H9 (cell line): ENCODE data around the gene THOC3. TPM values are rescaled to one million over a fixed set of nuclear protein-coding genes. Genes with fewer than 3 reads are reported as not detected.
"Not testable (repeated sequence)": the region's sequence is repeated elsewhere in the genome, so short reads cannot be mapped to it uniquely, and the experiment has no call there.

Source experiments
- DNase-seq: peaks from one replicate; pipeline ENCODE4 v3.0.0-alpha.2; 2017
- H2AFZ ChIP-seq: one replicate; pipeline ENCODE4 v1.6.1; 2013; ENCODE audit warnings: mild to moderate bottlenecking, low read length, control low read depth, moderate library complexity
- H2AK5ac ChIP-seq: 2 replicates; pipeline ENCODE4 v1.6.1; 2013; ENCODE audit warnings: low read length, control low read depth, mixed read lengths; ENCODE audit not compliant: insufficient read length
- H2BK120ac ChIP-seq: one replicate; pipeline ENCODE4 v1.6.1; 2013; ENCODE audit warnings: low read depth, mild to moderate bottlenecking, low read length, control low read depth, inconsistent platforms; ENCODE audit not compliant: poor library complexity, severe bottlenecking
- H2BK12ac ChIP-seq: 2 replicates; pipeline ENCODE4 v1.6.1; 2013; ENCODE audit warnings: low read length, control low read depth, mixed read lengths, low read depth; ENCODE audit not compliant: insufficient read length
- H2BK15ac ChIP-seq: 2 replicates; pipeline ENCODE4 v1.6.1; 2013; ENCODE audit warnings: low read depth, low read length, control low read depth
- H2BK20ac ChIP-seq: one replicate; pipeline ENCODE4 v1.6.1; 2013; ENCODE audit warnings: low read depth, mild to moderate bottlenecking, low read length, control low read depth, inconsistent platforms; ENCODE audit not compliant: poor library complexity, severe bottlenecking
- H2BK5ac ChIP-seq: 2 replicates; pipeline ENCODE4 v1.6.1; 2013; ENCODE audit warnings: low read length, control low read depth, mixed read lengths; ENCODE audit not compliant: insufficient read length
- H3K14ac ChIP-seq: 2 replicates; pipeline ENCODE4 v1.6.1; 2013; ENCODE audit warnings: low read length, control low read depth; ENCODE audit not compliant: insufficient read depth
- H3K18ac ChIP-seq: 2 replicates; pipeline ENCODE4 v1.6.1; 2013; ENCODE audit warnings: low read depth, mild to moderate bottlenecking, mixed read lengths, low read length, control low read depth; ENCODE audit not compliant: insufficient read length
- H3K23ac ChIP-seq: 2 replicates; pipeline ENCODE4 v1.6.1; 2013; ENCODE audit warnings: low read length, control low read depth, mixed read lengths, low read depth; ENCODE audit not compliant: insufficient read length
- H3K23me2 ChIP-seq: 2 replicates; pipeline ENCODE4 v1.6.1; 2013; ENCODE audit warnings: low read depth, mild to moderate bottlenecking, mixed read lengths, low read length, control low read depth; ENCODE audit not compliant: insufficient read length, poor library complexity, severe bottlenecking
- H3K27ac ChIP-seq: 2 replicates; pipeline ENCODE4 v1.5.1; 2013; ENCODE audit warnings: low read length, control low read depth, mixed read lengths, low read depth; ENCODE audit not compliant: insufficient read length
- H3K27me3 ChIP-seq: 2 replicates; pipeline ENCODE4 v1.6.1; 2013; ENCODE audit warnings: low read length, control low read depth, inconsistent platforms; ENCODE audit not compliant: insufficient read depth
- H3K4ac ChIP-seq: 2 replicates; pipeline ENCODE4 v1.6.1; 2013; ENCODE audit warnings: low read depth, mild to moderate bottlenecking, control low read depth, inconsistent platforms, low read length, moderate library complexity
- H3K4me1 ChIP-seq: 2 replicates; pipeline ENCODE4 v1.6.1; 2013; ENCODE audit warnings: low read length, control low read depth, inconsistent platforms; ENCODE audit not compliant: insufficient read depth
- H3K4me2 ChIP-seq: 2 replicates; pipeline ENCODE4 v1.6.1; 2013; ENCODE audit warnings: low read length, control low read depth, mixed read lengths; ENCODE audit not compliant: insufficient read length, insufficient read depth
- H3K56ac ChIP-seq: 2 replicates; pipeline ENCODE4 v1.6.1; 2013; ENCODE audit warnings: low read depth, mild to moderate bottlenecking, mixed read lengths, low read length, control low read depth; ENCODE audit not compliant: insufficient read length
- H3K79me1 ChIP-seq: 2 replicates; pipeline ENCODE4 v1.6.1; 2013; ENCODE audit warnings: low read depth, mild to moderate bottlenecking, moderate library complexity, low read length, control low read depth, inconsistent platforms; ENCODE audit not compliant: insufficient read depth, poor library complexity, severe bottlenecking
- H3K79me2 ChIP-seq: 2 replicates; pipeline ENCODE4 v1.6.1; 2013; ENCODE audit warnings: low read length, control low read depth, inconsistent platforms; ENCODE audit not compliant: insufficient read depth
- H3K9ac ChIP-seq: 2 replicates; pipeline ENCODE4 v1.6.1; 2013; ENCODE audit warnings: low read length, control low read depth, mixed read lengths; ENCODE audit not compliant: insufficient read length; ENCODE audit errors: extremely low read depth
- H3K9me3 ChIP-seq: one replicate; pipeline ENCODE4 v1.6.1; 2013; ENCODE audit warnings: low read depth, low read length, inconsistent platforms; ENCODE audit not compliant: control insufficient read depth
- H3T11ph ChIP-seq: one replicate; pipeline ENCODE4 v1.6.1; 2013; ENCODE audit warnings: mild to moderate bottlenecking, low read length, control low read depth, inconsistent platforms
- H4K20me1 ChIP-seq: one replicate; pipeline ENCODE4 v1.6.1; 2013; ENCODE audit not compliant: control insufficient read depth, insufficient read length, insufficient read depth
- H4K5ac ChIP-seq: 2 replicates; pipeline ENCODE4 v1.6.1; 2013; ENCODE audit warnings: low read depth, mild to moderate bottlenecking, mixed read lengths, low read length, control low read depth; ENCODE audit not compliant: insufficient read length
- H4K8ac ChIP-seq: replicated peaks from 2 replicates; pipeline ENCODE4 v1.6.1; 2013; ENCODE audit warnings: low read length, control low read depth, mixed read lengths, low read depth; ENCODE audit not compliant: insufficient read length
- H4K91ac ChIP-seq: 2 replicates; pipeline ENCODE4 v1.6.1; 2013; ENCODE audit warnings: low read depth, mild to moderate bottlenecking, moderate library complexity, mixed read lengths, low read length, control low read depth; ENCODE audit not compliant: insufficient read length
- H3K27ac Mint-ChIP-seq, 3 experiments: 2 replicates in 2 of 3; 3 replicates in 1 of 3; pipeline ENCODE4 v1.8.0; 2020 to 2021; ENCODE audit warnings: mixed read lengths in 3 of 3, mild to moderate bottlenecking in 1 of 3, moderate library complexity in 1 of 3
- H3K27me3 Mint-ChIP-seq: 2 replicates; pipeline ENCODE4 v1.8.0; 2021; ENCODE audit warnings: low read depth, mild to moderate bottlenecking, moderate library complexity, mixed read lengths
- H3K36me3 Mint-ChIP-seq, 3 experiments: 2 replicates in 2 of 3; 3 replicates in 1 of 3; pipeline ENCODE4 v1.8.0; 2020 to 2021; ENCODE audit warnings: low read depth in 3 of 3, mixed read lengths in 3 of 3; ENCODE audit not compliant: insufficient read depth in 1 of 3
- H3K4me1 Mint-ChIP-seq, 2 experiments: 2 replicates each; pipeline ENCODE4 v1.8.0; 2020; ENCODE audit warnings: mixed read lengths in 2 of 2
- H3K4me3 Mint-ChIP-seq, 2 experiments: 2 replicates in 1 of 2; 3 replicates in 1 of 2; pipeline ENCODE4 v1.8.0; 2020 to 2021; ENCODE audit warnings: mild to moderate bottlenecking in 2 of 2, mixed read lengths in 2 of 2, moderate library complexity in 1 of 2
- H3K9me3 Mint-ChIP-seq, 2 experiments: 2 replicates in 1 of 2; 3 replicates in 1 of 2; pipeline ENCODE4 v1.8.0; 2020; ENCODE audit warnings: mild to moderate bottlenecking in 2 of 2, mixed read lengths in 2 of 2, moderate library complexity in 1 of 2
- WGBS: extraction: QIAGEN DNeasy Blood & Tissue Kit; methylation state at CpG from one replicate; pipeline ENCODE4 v1.1.7; 2013; ENCODE audit warnings: missing lambda C conversion rate, low lambda C conversion rate, mixed read lengths; ENCODE audit not compliant: insufficient read length; ENCODE audit errors: extremely low coverage; 5-methylcytosine and 5-hydroxymethylcytosine counted together
- total RNA-seq: library from RNA; stranded (reverse); gene quantifications from 2 replicates; pipeline ENCODE4 v1.2.1, GENCODE V29; 2021

The THOC3 gene
- total RNA-seq, 1 experiment from 2014 or later: 123 TPM

GRCh38 chr5:175995506-175995905 lies 27.4 kb upstream of the THOC3 start:
- H3K4me3 Mint-ChIP-seq, H4K5ac ChIP-seq, H3K9ac ChIP-seq, H3K36me3 Mint-ChIP-seq, H2BK15ac ChIP-seq, H2BK120ac ChIP-seq, H4K91ac ChIP-seq, H3K4me1 ChIP-seq, H2BK12ac ChIP-seq, H2AFZ ChIP-seq, H3K4ac ChIP-seq, H2BK20ac ChIP-seq, H3K56ac ChIP-seq, H3K79me2 ChIP-seq, H3K27me3 Mint-ChIP-seq, H4K8ac ChIP-seq, H3K79me1 ChIP-seq, H3K23ac ChIP-seq, H3K27ac ChIP-seq, H3K9me3 ChIP-seq, H3K18ac ChIP-seq, H3T11ph ChIP-seq, H2AK5ac ChIP-seq, DNase-seq, H2BK5ac ChIP-seq, H3K27me3 ChIP-seq, H3K23me2 ChIP-seq, H4K20me1 ChIP-seq, H3K14ac ChIP-seq, H3K27ac Mint-ChIP-seq, H3K4me2 ChIP-seq, H3K4me1 Mint-ChIP-seq, H3K9me3 Mint-ChIP-seq: not testable (repeated sequence)
- no CpG with 5 or more reads among the region's 6 CpGs for WGBS

GRCh38 chr5:175979371-175979995 lies 11.4 kb upstream of the THOC3 start:
- not testable (repeated sequence) for H3K9me3 ChIP-seq, H3K18ac ChIP-seq, H3K14ac ChIP-seq, H3K9ac ChIP-seq, H3K23me2 ChIP-seq, H2BK15ac ChIP-seq, H4K20me1 ChIP-seq, H2BK20ac ChIP-seq, H3K4me1 ChIP-seq, H3K27me3 Mint-ChIP-seq, H2BK12ac ChIP-seq, H4K91ac ChIP-seq, H4K8ac ChIP-seq, DNase-seq, H3K4me3 Mint-ChIP-seq, H3K4me2 ChIP-seq, H3K27me3 ChIP-seq, H3K56ac ChIP-seq, H3K79me2 ChIP-seq, H2BK5ac ChIP-seq, H2BK120ac ChIP-seq, H2AFZ ChIP-seq, H3K4me1 Mint-ChIP-seq, H4K5ac ChIP-seq, H3K27ac ChIP-seq, H3K36me3 Mint-ChIP-seq, H3K23ac ChIP-seq, H3K4ac ChIP-seq, H3K27ac Mint-ChIP-seq, H3T11ph ChIP-seq, H3K9me3 Mint-ChIP-seq, H3K79me1 ChIP-seq, H2AK5ac ChIP-seq
- no CpG with 5 or more reads among the region's 17 CpGs for WGBS
